ENCODE data around the gene USE1. TPM values are rescaled to one million over a fixed set of nuclear protein-coding genes. Genes with fewer than 3 reads are reported as not detected.
A peak's percentile ranks its signal among the peaks of the same experiment; 100 is the strongest.

USE1 gene
- total RNA-seq, 1 experiment from 2014 or later, result 32.5 TPM

GRCh38 chr19:17202249-17202648, 12.9 kb upstream of the USE1 start:
- DNase-seq, result peak; percentile 44
- TF ChIP-seq EZH2 (IDR thresholded peaks at IDR 0.05; ENCODE audit: low read length, unreplicated experiment) (no peak), CTCF (conservative IDR thresholded peaks at IDR 0.05; ENCODE audit: low read depth, low read length) (no peak), EZH2phosphoT487 (IDR thresholded peaks at IDR 0.05; ENCODE audit: borderline replicate concordance, low read length) (no peak)
- ChIA-PET POLR2A (ENCODE audit: unreplicated experiment) (no interaction called here), CTCF (interaction anchor here (1.0 kb wide), 1 partner anchor 65 kb away, joined by 3 read pairs; the partner anchor contains the start of gene BABAM1)
- peak; percentile 54 for ATAC-seq
- no peak overlapping the region for H3K9ac ChIP-seq (ENCODE audit: low read length)
- H3K27ac ChIP-seq (ENCODE audit: low read length), result no peak overlapping the region
- no TSS peak for BruUV-seq (replicated peaks)
- H4K20me1 ChIP-seq (ENCODE audit: low read length), result no peaks in the 10 kb centered on the region
- no peak overlapping the region for H3K4me2 ChIP-seq (ENCODE audit: low read length)
- H3K4me1 ChIP-seq (ENCODE audit: insufficient read depth, low read length), result no peaks in the 10 kb centered on the region
- H3K9me3 ChIP-seq (ENCODE audit: low read length), result no peaks in the 10 kb centered on the region
- no peaks in the 10 kb centered on the region for H3K27me3 ChIP-seq (ENCODE audit: low read length)
- H3K79me2 ChIP-seq (ENCODE audit: low read length), result no peaks in the 10 kb centered on the region
- no peak overlapping the region for H2AFZ ChIP-seq (ENCODE audit: low read length)
- H3K36me3 ChIP-seq (ENCODE audit: low read depth, low read length), result peaks cover 27% of the 10 kb centered on the region
- no peak overlapping the region for H3K4me3 ChIP-seq (ENCODE audit: low read length)
- H3F3A ChIP-seq (ENCODE audit: low read length, unreplicated experiment), result no peaks in the 10 kb centered on the region
- intact Hi-C loops (cut with micrococcal nuclease), result no loop called here
- H3K9me2 ChIP-seq (replicated peaks; ENCODE audit: low read length), result no peaks in the 10 kb centered on the region

- Histone ChIP-seq H3K4me1 (ENCODE audit: insufficient read depth, low read length) (no peaks in the 10 kb centered on the region), H3F3A (ENCODE audit: low read length, unreplicated experiment) (no peaks in the 10 kb centered on the region), H4K20me1 (ENCODE audit: low read length) (no peaks in the 10 kb centered on the region), H3K9ac (ENCODE audit: low read length) (no peak overlapping the region), H3K36me3 (ENCODE audit: low read depth, low read length) (peaks cover 27% of the 10 kb centered on the region), H3K79me2 (ENCODE audit: low read length) (no peaks in the 10 kb centered on the region), H3K27ac (ENCODE audit: low read length) (no peak overlapping the region), H3K27me3 (ENCODE audit: low read length) (no peaks in the 10 kb centered on the region), H3K4me3 (ENCODE audit: low read length) (no peak overlapping the region), H3K4me2 (ENCODE audit: low read length) (no peak overlapping the region), H2AFZ (ENCODE audit: low read length) (no peak overlapping the region), H3K9me2 (replicated peaks; ENCODE audit: low read length) (no peaks in the 10 kb centered on the region), H3K9me3 (ENCODE audit: low read length) (no peaks in the 10 kb centered on the region)
- POLR2A ChIA-PET (ENCODE audit: unreplicated experiment), result no interaction called here
- CTCF ChIA-PET, result interaction anchor here (1.0 kb wide), 1 partner anchor 64 kb away, joined by 3 read pairs; the partner anchor contains the start of gene BABAM1
- ATAC-seq, result no peak
- no peak for TF ChIP-seq CTCF (conservative IDR thresholded peaks at IDR 0.05; ENCODE audit: low read depth, low read length)
- TF ChIP-seq EZH2 (IDR thresholded peaks at IDR 0.05; ENCODE audit: low read length, unreplicated experiment), result no peak
- no peak for TF ChIP-seq EZH2phosphoT487 (IDR thresholded peaks at IDR 0.05; ENCODE audit: borderline replicate concordance, low read length)
- intact Hi-C loops (cut with micrococcal nuclease), result no loop called here
- no TSS peak for BruUV-seq (replicated peaks)
- no peak for DNase-seq
Observed at GRCh38 chr19:17202713-17203112, 12.4 kb upstream of the USE1 start.

- Histone ChIP-seq H3K36me3 (ENCODE audit: low read depth, low read length) (peaks cover 30% of the 10 kb centered on the region), H3K4me1 (ENCODE audit: insufficient read depth, low read length) (0 out of 2 replicates have a peak, but pooled peaks cover 6% of the 10 kb centered on the region), H3K9ac (ENCODE audit: low read length) (no peak overlapping the region), H3F3A (ENCODE audit: low read length, unreplicated experiment) (peaks cover 7% of the 10 kb centered on the region), H3K9me2 (replicated peaks; ENCODE audit: low read length) (no peaks in the 10 kb centered on the region), H3K27ac (ENCODE audit: low read length) (no peak overlapping the region), H3K27me3 (ENCODE audit: low read length) (no peaks in the 10 kb centered on the region), H2AFZ (ENCODE audit: low read length) (no peak overlapping the region), H4K20me1 (ENCODE audit: low read length) (no peaks in the 10 kb centered on the region), H3K4me3 (ENCODE audit: low read length) (no peak overlapping the region), H3K79me2 (ENCODE audit: low read length) (no peaks in the 10 kb centered on the region), H3K4me2 (ENCODE audit: low read length) (no peak overlapping the region), H3K9me3 (ENCODE audit: low read length) (no peaks in the 10 kb centered on the region)
- intact Hi-C loops (cut with micrococcal nuclease), result loop anchor here (2.0 kb wide), 1 partner anchor 77 kb away; no protein-coding TSS in a partner anchor
- TF ChIP-seq EZH2 (IDR thresholded peaks at IDR 0.05; ENCODE audit: low read length, unreplicated experiment) (no peak), CTCF (conservative IDR thresholded peaks at IDR 0.05; ENCODE audit: low read depth, low read length) (peak; percentile 84)
- POLR2A ChIA-PET (ENCODE audit: unreplicated experiment), result no interaction called here
- DNase-seq, result peak; percentile 64
- no TSS peak for BruUV-seq (replicated peaks)
- CTCF ChIA-PET, result interaction anchor here (0.6 kb wide), 1 partner anchor 142 kb away, joined by 5 read pairs; no protein-coding TSS in a partner anchor
- ATAC-seq, result peak; percentile 61
Observed at GRCh38 chr19:17205237-17206140, 9.7 kb upstream of the USE1 start.

All from PC-3 (cell line).